GM10248 (cell line): Measurements from ENCODE around the gene ZNF423.

Experiments
- CTCF ChIA-PET: fragments of 300-600 bp; sonication (Branson Sonifier 250); formaldehyde crosslinking; extraction: SDS; loops from one replicate; lab custom pipeline; 2021; ENCODE audit warnings: antibody characterized with exemption; lab: Yijun Ruan, JAX
- POLR2A ChIA-PET: fragments of 350-650 bp; sonication (Branson Sonifier 250); formaldehyde crosslinking; extraction: SDS; loops from one replicate; lab custom pipeline; 2020; ENCODE audit warnings: antibody characterized with exemption; lab: Yijun Ruan, JAX
- DNase-seq: peaks from one replicate; pipeline ENCODE4 v3.0.0; 2012; ENCODE audit errors: extremely low spot score
- CTCF ChIP-seq: IDR thresholded peaks from 2 replicates; pipeline ENCODE4 v1.5.1; 2012; ENCODE audit warnings: mild to moderate bottlenecking, low read depth; ENCODE audit errors: extremely low read depth, missing control alignments, control extremely low read depth

ZNF423 gene

GRCh38 chr16:49527611-49528010 lies 328.3 kb downstream of the ZNF423 start:
- no peak for DNase-seq
- POLR2A ChIA-PET: no interaction called here
- TF ChIP-seq CTCF: no peak
- CTCF ChIA-PET: no interaction called here

- no peak for DNase-seq
- POLR2A ChIA-PET: no interaction called here
- CTCF ChIA-PET: interaction anchor here (0.9 kb wide), 1 partner anchor 67 kb away, joined by 3 read pairs; no protein-coding TSS in a partner anchor
- TF ChIP-seq CTCF: no peak
Observed at GRCh38 chr16:49526860-49527365, 329.0 kb downstream of the ZNF423 start.

GRCh38 chr16:49524947-49525315 lies 331.0 kb downstream of the ZNF423 start:
- DNase-seq: no peak
- POLR2A ChIA-PET: no interaction called here
- TF ChIP-seq CTCF: no peak
- CTCF ChIA-PET: interaction anchor here (1.9 to 2.0 kb wide), 2 partner anchors 10 to 68 kb away, joined by 4 to 5 read pairs; no protein-coding TSS in a partner anchor

- POLR2A ChIA-PET: no interaction called here
- CTCF ChIA-PET: interaction anchor here (1.9 to 2.0 kb wide), 2 partner anchors 9 to 69 kb away, joined by 4 to 5 read pairs; no protein-coding TSS in a partner anchor
- DNase-seq: no peak
- TF ChIP-seq CTCF: no peak
Observed at GRCh38 chr16:49524216-49524946, 331.5 kb downstream of the ZNF423 start.

GRCh38 chr16:49523435-49524159 lies 332.3 kb downstream of the ZNF423 start:
- no peak for TF ChIP-seq CTCF
- ChIA-PET CTCF (interaction anchor here (1.9 to 2.0 kb wide), 2 partner anchors 8 to 69 kb away, joined by 4 to 5 read pairs; no protein-coding TSS in a partner anchor), POLR2A (no interaction called here)
- no peak for DNase-seq

- CTCF ChIA-PET: no interaction called here
- POLR2A ChIA-PET: no interaction called here
- TF ChIP-seq CTCF: no peak
- no peak for DNase-seq
Observed at GRCh38 chr16:49521734-49522325, 334.1 kb downstream of the ZNF423 start.
